HepG2 (cell line): ENCODE measurements around the gene DHX8. TPM values are rescaled to one million over a fixed set of nuclear protein-coding genes. Genes with fewer than 3 reads are reported as not detected.

Source experiments
- ATAC-seq: fragments of 200-7000 bp; cut with Tn5 transposase; 3 replicates; pipeline ENCODE4 v1.9.1; 2020; ENCODE audit warnings: mild to moderate bottlenecking, moderate library complexity
- BruUV-seq: library from RNA; stranded (reverse); fragments of 400-500 nt; replicated peaks from 2 replicates; lab custom pipeline; 2021; lab: Mats Ljungman, UMichigan
- CTCF ChIA-PET: fragments of 300-600 bp; formaldehyde crosslinking; extraction: SDS; loops from one replicate; lab custom pipeline; 2021; ENCODE audit warnings: low total read pairs, inconsistent platforms, low intra/inter-chr PET ratio; lab: Yijun Ruan, JAX
- POLR2A ChIA-PET: fragments of 350-600 bp; sonication (Branson Sonifier 250); formaldehyde crosslinking; loops from one replicate; lab custom pipeline; 2020; ENCODE audit warnings: antibody characterized with exemption, inconsistent platforms; lab: Yijun Ruan, JAX
- DNase-seq: peaks from one replicate; pipeline ENCODE4 v3.0.0-alpha.2; 2015; ENCODE audit warnings: low spot score
- FAIRE-seq: peaks from 3 replicates; lab custom pipeline; 2011; peaks lifted over from hg19 to GRCh38; lab: Jason Lieb, UNC
- H2AFZ ChIP-seq: one replicate; pipeline ENCODE4 v1.6.1; 2011; ENCODE audit warnings: low read length, inconsistent platforms
- H3K27ac ChIP-seq: fragments of 300-600 bp; 3 replicates; pipeline ENCODE4 v1.8.0; 2011; ENCODE audit warnings: mixed run types, mild to moderate bottlenecking, mixed read lengths, low read length, inconsistent platforms; ENCODE audit not compliant: insufficient read depth; ENCODE audit errors: extremely low read length
- H3K27me3 ChIP-seq, 2 experiments: fragments of 200-600 bp in 1 of 2; 2 replicates in 1 of 2; 3 replicates in 1 of 2; pipeline versions ENCODE4 v1.6.0 to v1.8.0; 2011; ENCODE audit warnings: low read length in 2 of 2, mild to moderate bottlenecking in 2 of 2, moderate library complexity in 2 of 2, inconsistent platforms in 1 of 2; ENCODE audit not compliant: insufficient read depth in 2 of 2, control insufficient read depth in 1 of 2
- H3K36me3 ChIP-seq, 2 experiments: fragments of 200-600 bp in 1 of 2; replicated peaks in 1 of 2; 2 replicates in 1 of 2; 3 replicates in 1 of 2; pipeline versions ENCODE4 v1.5.1 to v1.8.0; 2011; ENCODE audit warnings: low read length in 2 of 2, inconsistent platforms in 1 of 2; ENCODE audit not compliant: insufficient read depth in 2 of 2, control insufficient read depth in 1 of 2
- H3K4me1 ChIP-seq: 2 replicates; pipeline ENCODE4 v1.5.1; 2012; ENCODE audit warnings: low read length, inconsistent platforms; ENCODE audit not compliant: insufficient read depth
- H3K4me2 ChIP-seq: 2 replicates; pipeline ENCODE4 v1.6.0; 2011; ENCODE audit warnings: low read depth, low read length, inconsistent platforms
- H3K4me3 ChIP-seq, 3 experiments: fragments of 200-600 bp in 1 of 3; sonication (generic), shearing (Covaris generic) in 1 of 3; replicated peaks in 1 of 3; 2 replicates each; pipeline ENCODE4 v1.5.1; 2011 to 2016; ENCODE audit warnings: low read length in 3 of 3, inconsistent platforms in 2 of 3, low read depth in 2 of 3, mild to moderate bottlenecking in 2 of 3, control low read depth in 1 of 3, mixed read lengths in 1 of 3; ENCODE audit not compliant: insufficient read depth in 1 of 3
- H3K79me2 ChIP-seq: one replicate; pipeline ENCODE4 v1.6.1; 2011; ENCODE audit warnings: low read length, inconsistent platforms; ENCODE audit not compliant: insufficient read depth
- H3K9ac ChIP-seq: 2 replicates; pipeline ENCODE4 v1.6.0; 2011; ENCODE audit warnings: mild to moderate bottlenecking, low read depth, low read length, inconsistent platforms; ENCODE audit not compliant: insufficient read depth
- H3K9me3 ChIP-seq: 2 replicates; pipeline ENCODE4 v1.5.1; 2012; ENCODE audit warnings: mild to moderate bottlenecking, low read length
- H4K20me1 ChIP-seq: 2 replicates; pipeline ENCODE4 v1.6.0; 2011; ENCODE audit warnings: inconsistent platforms, mild to moderate bottlenecking, low read length, moderate library complexity; ENCODE audit not compliant: insufficient read depth
- ELF4 ChIP-seq: sonication (generic); formaldehyde crosslinking; IDR thresholded peaks from 2 replicates; pipeline ENCODE4 v1.5.0; 2020; ENCODE audit warnings: missing genetic modification reagents, mild to moderate bottlenecking, moderate library complexity, borderline replicate concordance
- EP300 ChIP-seq, 3 experiments: sonication (generic) in 1 of 3; formaldehyde crosslinking in 1 of 3; IDR thresholded peaks; 2 replicates each; pipeline versions ENCODE4 v1.5.1 to v1.6.1; 2011 to 2020; ENCODE audit warnings: low read depth in 2 of 3, low read length in 2 of 3, borderline replicate concordance in 1 of 3, improper control_type of control experiment in 1 of 3, mild to moderate bottlenecking in 1 of 3, missing genetic modification reagents in 1 of 3, moderate library complexity in 1 of 3
- MAFG ChIP-seq: sonication (generic); formaldehyde crosslinking; IDR thresholded peaks from 2 replicates; pipeline ENCODE4 v1.5.1; 2020; ENCODE audit warnings: mild to moderate bottlenecking, missing genetic modification reagents
- MAFK ChIP-seq, 2 experiments: IDR thresholded peaks in 1 of 2; conservative IDR thresholded peaks in 1 of 2; 2 replicates each; pipeline ENCODE4 v1.6.1; 2011; ENCODE audit warnings: improper control_type of control experiment in 2 of 2, low read length in 2 of 2
- NONO ChIP-seq, 2 experiments: fragments of 450-650 bp in 1 of 2; sonication (generic) in 1 of 2; formaldehyde crosslinking in 1 of 2; IDR thresholded peaks in 1 of 2; conservative IDR thresholded peaks in 1 of 2; 2 replicates each; pipeline versions ENCODE4 v1.6.1 to v1.8.0; 2017 to 2022; ENCODE audit warnings: mild to moderate bottlenecking in 1 of 2, missing genetic modification reagents in 1 of 2, moderate library complexity in 1 of 2
- POLR2AphosphoS2 ChIP-seq: IDR thresholded peaks from 2 replicates; pipeline ENCODE4 v1.6.1; 2011; ENCODE audit warnings: low read depth, low read length, improper control_type of control experiment
- POLR2G ChIP-seq: fragments of 200-400 bp; formaldehyde crosslinking; IDR thresholded peaks from 2 replicates; pipeline ENCODE4 v1.6.1; 2018; ENCODE audit warnings: mild to moderate bottlenecking, low read depth, low read length, moderate library complexity
- RBFOX2 ChIP-seq: fragments of 200-400 bp; formaldehyde crosslinking; IDR thresholded peaks from 2 replicates; pipeline ENCODE4 v1.6.1; 2017; ENCODE audit warnings: low read depth, mild to moderate bottlenecking, low read length
- STAG1 ChIP-seq: sonication (generic); formaldehyde crosslinking; IDR thresholded peaks from 2 replicates; pipeline ENCODE4 v1.4.0; 2020; ENCODE audit warnings: missing genetic modification reagents
- TOPORS ChIP-seq: sonication (generic); formaldehyde crosslinking; IDR thresholded peaks from 2 replicates; pipeline ENCODE4 v1.8.0; 2023; ENCODE audit warnings: mild to moderate bottlenecking, missing genetic modification reagents
- XRCC5 ChIP-seq: fragments of 200-400 bp; formaldehyde crosslinking; optimal IDR thresholded peaks from 2 replicates; pipeline ENCODE3; 2017; ENCODE audit warnings: mild to moderate bottlenecking, low read length
- ZMYM3 ChIP-seq: sonication (generic); formaldehyde crosslinking; IDR thresholded peaks from 2 replicates; pipeline ENCODE4 v1.5.1; 2020; ENCODE audit warnings: mild to moderate bottlenecking, missing genetic modification reagents
- WGBS: methylation state at CpG from one replicate; pipeline ENCODE4 v1.1.6; 2017; ENCODE audit warnings: low lambda C conversion rate; 5-methylcytosine and 5-hydroxymethylcytosine counted together
- in situ Hi-C: cut with HindIII; loops from 2 replicates; pipeline ENCODE4 v1.10.0; 2017; ENCODE audit warnings: low pct_unique_long_range_greater_than_20kb; ENCODE audit not compliant: extremely low pct_ligation_motif_present
- intact Hi-C: fragments of 100-400 bp; cut with micrococcal nuclease; formaldehyde crosslinking; loops from one replicate; pipeline ENCODE4 v1.10.0; 2022; ENCODE audit not compliant: unreplicated experiment
- polyA plus RNA-seq, 8 experiments: library from polyadenylated mRNA; depleted of rRNA in 3 of 8; stranded (reverse) in 7 of 8; unstranded in 1 of 8; fragments of >200 nt; fragmentation: Illumina TruSeq in 4 of 8; extraction: Trizol in 4 of 8; gene quantifications; 2 replicates each; pipeline versions ENCODE4 v1.2.1 to v1.2.3, GENCODE V29; 2011 to 2016; ENCODE audit warnings: low read depth in 4 of 8, missing spikeins in 1 of 8, mixed read lengths in 1 of 8; ENCODE audit not compliant: insufficient read depth in 1 of 8
- total RNA-seq, 5 experiments: library from RNA; depleted of rRNA; stranded (reverse); fragments of >200 nt; fragmentation: Illumina TruSeq; extraction: Trizol; gene quantifications; 2 replicates each; pipeline ENCODE4 v1.2.3, GENCODE V29; 2016; ENCODE audit warnings: low read depth in 1 of 5
- TF ChIP-seq, protein P1 (sequence below): sonication (generic); formaldehyde crosslinking; IDR thresholded peaks from 2 replicates; pipeline ENCODE4 v1.5.1; 2020; ENCODE audit warnings: mild to moderate bottlenecking, missing genetic modification reagents, moderate library complexity
- TF ChIP-seq, protein P2 (sequence below): sonication (generic); formaldehyde crosslinking; IDR thresholded peaks from 2 replicates; pipeline ENCODE4 v1.5.0; 2020; ENCODE audit warnings: mild to moderate bottlenecking, missing genetic modification reagents, moderate library complexity
- TF ChIP-seq, protein P3 (sequence below): sonication (generic); formaldehyde crosslinking; IDR thresholded peaks from 2 replicates; pipeline ENCODE4 v1.4.0; 2020; ENCODE audit warnings: missing genetic modification reagents

The DHX8 gene
- total and polyA plus RNA-seq, 2 of the 13 experiments (the other 11 are each of a cell fraction or from before 2014, with no cell fraction given), result 24.8 to 48.9 TPM

- H3K27ac ChIP-seq, result peak overlapping the region; percentile 26
- peaks cover 4% of the 10 kb centered on the region; the same call in 1 of the 2 replicates for H4K20me1 ChIP-seq
- ATAC-seq (no peak), FAIRE-seq (no peak), DNase-seq (no peak)
- H3K4me3 ChIP-seq, result no peak overlapping the region
- WGBS, result 100% methylated on average over 1 of the region's 4 CpGs
- no TSS peak for BruUV-seq
- intact Hi-C loops, result no loop called here
- H3K27me3 ChIP-seq, result no peaks in the 10 kb centered on the region
- H3K9ac ChIP-seq, result no peak overlapping the region
- peaks cover 87% of the 10 kb centered on the region for H3K4me1 ChIP-seq
- CTCF ChIA-PET, result interaction anchor here (0.5 kb wide), 1 partner anchor 20 kb away, joined by 3 read pairs; no protein-coding TSS in a partner anchor
- H3K4me2 ChIP-seq, result no peak overlapping the region
- POLR2A ChIA-PET, result interaction anchor here (1.0 to 23.9 kb wide), 4 partner anchors 16 to 172 kb away, joined by 3 to 1546 read pairs (median 113); partner anchors contain the start of gene ETV4
- in situ Hi-C loops, result no loop called here
- peaks cover 25 to 65% of the 10 kb centered on the region in 2 experiments for H3K36me3 ChIP-seq
- H3K9me3 ChIP-seq, result no peaks in the 10 kb centered on the region
- peaks cover 23% of the 10 kb centered on the region for H3K79me2 ChIP-seq
- H2AFZ ChIP-seq, result no peak overlapping the region
- TF ChIP-seq RBFOX2 (0 out of 2 replicates have a peak, but pooled peaks have one; percentile 34), ELF4 (CRISPR knock-in tag) (no peak), MAFG (CRISPR knock-in tag) (no peak), STAG1 (CRISPR knock-in tag) (peak; percentile 22), MAFK (conservative IDR thresholded peaks at IDR 0.05 in 1 of 2, IDR thresholded peaks at IDR 0.05 in 1 of 2; ENCODE audit: low read length in 2 of 2) (no peak), XRCC5 (peak; percentile 12), POLR2AphosphoS2 (no peak), POLR2G (no peak), ZMYM3 (CRISPR knock-in tag) (peak; percentile 49; the same call in 1 of the 2 replicates), TOPORS (CRISPR knock-in tag) (no peak), NONO (IDR thresholded peaks at IDR 0.05) (no peak), NONO (CRISPR knock-in tag; conservative IDR thresholded peaks at IDR 0.05) (0 out of 2 replicates have a peak, but pooled peaks have one; percentile 25), EP300 (IDR thresholded peaks at IDR 0.05; ENCODE audit: low read depth in 2 of 2, low read length in 2 of 2) (no peak), EP300 (CRISPR knock-in tag; IDR thresholded peaks at IDR 0.05; ENCODE audit: borderline replicate concordance) (no peak)
- TF ChIP-seq, protein P1, sequence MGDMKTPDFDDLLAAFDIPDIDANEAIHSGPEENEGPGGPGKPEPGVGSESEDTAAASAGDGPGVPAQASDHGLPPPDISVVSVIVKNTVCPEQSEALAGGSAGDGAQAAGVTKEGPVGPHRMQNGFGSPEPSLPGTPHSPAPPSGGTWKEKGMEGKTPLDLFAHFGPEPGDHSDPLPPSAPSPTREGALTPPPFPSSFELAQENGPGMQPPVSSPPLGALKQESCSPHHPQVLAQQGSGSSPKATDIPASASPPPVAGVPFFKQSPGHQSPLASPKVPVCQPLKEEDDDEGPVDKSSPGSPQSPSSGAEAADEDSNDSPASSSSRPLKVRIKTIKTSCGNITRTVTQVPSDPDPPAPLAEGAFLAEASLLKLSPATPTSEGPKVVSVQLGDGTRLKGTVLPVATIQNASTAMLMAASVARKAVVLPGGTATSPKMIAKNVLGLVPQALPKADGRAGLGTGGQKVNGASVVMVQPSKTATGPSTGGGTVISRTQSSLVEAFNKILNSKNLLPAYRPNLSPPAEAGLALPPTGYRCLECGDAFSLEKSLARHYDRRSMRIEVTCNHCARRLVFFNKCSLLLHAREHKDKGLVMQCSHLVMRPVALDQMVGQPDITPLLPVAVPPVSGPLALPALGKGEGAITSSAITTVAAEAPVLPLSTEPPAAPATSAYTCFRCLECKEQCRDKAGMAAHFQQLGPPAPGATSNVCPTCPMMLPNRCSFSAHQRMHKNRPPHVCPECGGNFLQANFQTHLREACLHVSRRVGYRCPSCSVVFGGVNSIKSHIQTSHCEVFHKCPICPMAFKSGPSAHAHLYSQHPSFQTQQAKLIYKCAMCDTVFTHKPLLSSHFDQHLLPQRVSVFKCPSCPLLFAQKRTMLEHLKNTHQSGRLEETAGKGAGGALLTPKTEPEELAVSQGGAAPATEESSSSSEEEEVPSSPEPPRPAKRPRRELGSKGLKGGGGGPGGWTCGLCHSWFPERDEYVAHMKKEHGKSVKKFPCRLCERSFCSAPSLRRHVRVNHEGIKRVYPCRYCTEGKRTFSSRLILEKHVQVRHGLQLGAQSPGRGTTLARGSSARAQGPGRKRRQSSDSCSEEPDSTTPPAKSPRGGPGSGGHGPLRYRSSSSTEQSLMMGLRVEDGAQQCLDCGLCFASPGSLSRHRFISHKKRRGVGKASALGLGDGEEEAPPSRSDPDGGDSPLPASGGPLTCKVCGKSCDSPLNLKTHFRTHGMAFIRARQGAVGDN (CRISPR knock-in tag), result peak; percentile 48; the same call in 1 of the 2 replicates
- TF ChIP-seq, protein P2, sequence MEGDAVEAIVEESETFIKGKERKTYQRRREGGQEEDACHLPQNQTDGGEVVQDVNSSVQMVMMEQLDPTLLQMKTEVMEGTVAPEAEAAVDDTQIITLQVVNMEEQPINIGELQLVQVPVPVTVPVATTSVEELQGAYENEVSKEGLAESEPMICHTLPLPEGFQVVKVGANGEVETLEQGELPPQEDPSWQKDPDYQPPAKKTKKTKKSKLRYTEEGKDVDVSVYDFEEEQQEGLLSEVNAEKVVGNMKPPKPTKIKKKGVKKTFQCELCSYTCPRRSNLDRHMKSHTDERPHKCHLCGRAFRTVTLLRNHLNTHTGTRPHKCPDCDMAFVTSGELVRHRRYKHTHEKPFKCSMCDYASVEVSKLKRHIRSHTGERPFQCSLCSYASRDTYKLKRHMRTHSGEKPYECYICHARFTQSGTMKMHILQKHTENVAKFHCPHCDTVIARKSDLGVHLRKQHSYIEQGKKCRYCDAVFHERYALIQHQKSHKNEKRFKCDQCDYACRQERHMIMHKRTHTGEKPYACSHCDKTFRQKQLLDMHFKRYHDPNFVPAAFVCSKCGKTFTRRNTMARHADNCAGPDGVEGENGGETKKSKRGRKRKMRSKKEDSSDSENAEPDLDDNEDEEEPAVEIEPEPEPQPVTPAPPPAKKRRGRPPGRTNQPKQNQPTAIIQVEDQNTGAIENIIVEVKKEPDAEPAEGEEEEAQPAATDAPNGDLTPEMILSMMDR, result peak; percentile 52
- TF ChIP-seq, protein P3, sequence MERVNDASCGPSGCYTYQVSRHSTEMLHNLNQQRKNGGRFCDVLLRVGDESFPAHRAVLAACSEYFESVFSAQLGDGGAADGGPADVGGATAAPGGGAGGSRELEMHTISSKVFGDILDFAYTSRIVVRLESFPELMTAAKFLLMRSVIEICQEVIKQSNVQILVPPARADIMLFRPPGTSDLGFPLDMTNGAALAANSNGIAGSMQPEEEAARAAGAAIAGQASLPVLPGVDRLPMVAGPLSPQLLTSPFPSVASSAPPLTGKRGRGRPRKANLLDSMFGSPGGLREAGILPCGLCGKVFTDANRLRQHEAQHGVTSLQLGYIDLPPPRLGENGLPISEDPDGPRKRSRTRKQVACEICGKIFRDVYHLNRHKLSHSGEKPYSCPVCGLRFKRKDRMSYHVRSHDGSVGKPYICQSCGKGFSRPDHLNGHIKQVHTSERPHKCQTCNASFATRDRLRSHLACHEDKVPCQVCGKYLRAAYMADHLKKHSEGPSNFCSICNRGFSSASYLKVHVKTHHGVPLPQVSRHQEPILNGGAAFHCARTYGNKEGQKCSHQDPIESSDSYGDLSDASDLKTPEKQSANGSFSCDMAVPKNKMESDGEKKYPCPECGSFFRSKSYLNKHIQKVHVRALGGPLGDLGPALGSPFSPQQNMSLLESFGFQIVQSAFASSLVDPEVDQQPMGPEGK (CRISPR knock-in tag), result 0 out of 2 replicates have a peak, but pooled peaks have one; percentile 5
Measured at GRCh38 chr17:43533699-43534098, 49.9 kb downstream of the DHX8 start.
